ENCODE results near the gene CNMD.

GRCh38 chr13:52788011-52788410 is 48.4 kb upstream of the CNMD start:
- TF ChIP-seq, protein P1, sequence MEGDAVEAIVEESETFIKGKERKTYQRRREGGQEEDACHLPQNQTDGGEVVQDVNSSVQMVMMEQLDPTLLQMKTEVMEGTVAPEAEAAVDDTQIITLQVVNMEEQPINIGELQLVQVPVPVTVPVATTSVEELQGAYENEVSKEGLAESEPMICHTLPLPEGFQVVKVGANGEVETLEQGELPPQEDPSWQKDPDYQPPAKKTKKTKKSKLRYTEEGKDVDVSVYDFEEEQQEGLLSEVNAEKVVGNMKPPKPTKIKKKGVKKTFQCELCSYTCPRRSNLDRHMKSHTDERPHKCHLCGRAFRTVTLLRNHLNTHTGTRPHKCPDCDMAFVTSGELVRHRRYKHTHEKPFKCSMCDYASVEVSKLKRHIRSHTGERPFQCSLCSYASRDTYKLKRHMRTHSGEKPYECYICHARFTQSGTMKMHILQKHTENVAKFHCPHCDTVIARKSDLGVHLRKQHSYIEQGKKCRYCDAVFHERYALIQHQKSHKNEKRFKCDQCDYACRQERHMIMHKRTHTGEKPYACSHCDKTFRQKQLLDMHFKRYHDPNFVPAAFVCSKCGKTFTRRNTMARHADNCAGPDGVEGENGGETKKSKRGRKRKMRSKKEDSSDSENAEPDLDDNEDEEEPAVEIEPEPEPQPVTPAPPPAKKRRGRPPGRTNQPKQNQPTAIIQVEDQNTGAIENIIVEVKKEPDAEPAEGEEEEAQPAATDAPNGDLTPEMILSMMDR (IDR thresholded peaks at IDR 0.05): no peak
- no peak for TF ChIP-seq POLR2A (IDR thresholded peaks at IDR 0.05; ENCODE audit: low read depth)
